IMR-90 (cell line): ENCODE results near the gene AFAP1L2. TPM values are rescaled to one million over a fixed set of nuclear protein-coding genes. Genes with fewer than 3 reads are reported as not detected.

ENCODE experiments used
- ATAC-seq: fragments of 200-7000 bp; cut with Tn5 transposase; 2 replicates; pipeline ENCODE4 v1.9.1; 2020; ENCODE audit warnings: low read depth, mild to moderate bottlenecking, moderate library complexity
- BruUV-seq: library from RNA; stranded (reverse); fragments of 400-500 nt; replicated peaks from 2 replicates; lab custom pipeline; 2021; lab: Mats Ljungman, UMichigan
- CTCF ChIA-PET: fragments of 300-600 bp; formaldehyde crosslinking; extraction: SDS; loops from one replicate; lab custom pipeline; 2021; ENCODE audit warnings: antibody characterized with exemption; lab: Yijun Ruan, JAX
- POLR2A ChIA-PET: fragments of 300-600 bp; sonication (Branson Sonifier 250); formaldehyde crosslinking; loops from one replicate; lab custom pipeline; 2022; ENCODE audit warnings: antibody characterized with exemption; ENCODE audit not compliant: unreplicated experiment; lab: Charles Lee
- DNase-seq: peaks from one replicate; pipeline ENCODE4 v3.0.0; 2013
- H2AFZ ChIP-seq: replicated peaks from 2 replicates; pipeline ENCODE3; 2013; ENCODE audit warnings: low read length, mild to moderate bottlenecking; ENCODE audit not compliant: poor library complexity
- H2AK5ac ChIP-seq: 2 replicates; pipeline ENCODE4 v1.6.1; 2013; ENCODE audit warnings: low read depth, low read length, inconsistent platforms
- H2AK9ac ChIP-seq: replicated peaks from 2 replicates; pipeline ENCODE3; 2013; ENCODE audit warnings: mild to moderate bottlenecking, low read depth, low read length, moderate library complexity; ENCODE audit not compliant: poor library complexity
- H2BK120ac ChIP-seq: 2 replicates; pipeline ENCODE4 v1.6.1; 2013; ENCODE audit warnings: low read depth, low read length, inconsistent platforms
- H2BK15ac ChIP-seq: 3 replicates; pipeline ENCODE4 v1.6.1; 2013; ENCODE audit warnings: low read depth, low read length, inconsistent platforms
- H2BK20ac ChIP-seq: 2 replicates; pipeline ENCODE4 v1.6.1; 2013; ENCODE audit warnings: low read depth, mild to moderate bottlenecking, inconsistent platforms, low read length, moderate library complexity
- H2BK5ac ChIP-seq: 2 replicates; pipeline ENCODE4 v1.6.1; 2013; ENCODE audit warnings: mild to moderate bottlenecking, low read depth, low read length, inconsistent platforms; ENCODE audit not compliant: poor library complexity, severe bottlenecking
- H3K14ac ChIP-seq: replicated peaks from 2 replicates; pipeline ENCODE4 v1.6.1; 2013; ENCODE audit warnings: low read depth, low read length, inconsistent platforms
- H3K18ac ChIP-seq: 2 replicates; pipeline ENCODE4 v1.6.1; 2013; ENCODE audit warnings: low read depth, low read length, control low read depth
- H3K23ac ChIP-seq: 2 replicates; pipeline ENCODE4 v1.6.1; 2013; ENCODE audit warnings: low read depth, low read length, inconsistent platforms
- H3K27ac ChIP-seq: 2 replicates; pipeline ENCODE4 v1.5.1; 2013; ENCODE audit warnings: mild to moderate bottlenecking, control low read depth, low read length; ENCODE audit not compliant: insufficient read depth
- H3K27me3 ChIP-seq: 2 replicates; pipeline ENCODE4 v1.6.1; 2013; ENCODE audit warnings: low read length; ENCODE audit not compliant: control insufficient read depth, insufficient read depth
- H3K36me3 ChIP-seq: 2 replicates; pipeline ENCODE4 v1.6.1; 2013; ENCODE audit warnings: low read length, mixed read lengths; ENCODE audit not compliant: control insufficient read depth, insufficient read depth
- H3K4ac ChIP-seq: 2 replicates; pipeline ENCODE4 v1.6.1; 2013; ENCODE audit warnings: low read depth, low read length, inconsistent platforms
- H3K4me1 ChIP-seq: 2 replicates; pipeline ENCODE4 v1.6.1; 2013; ENCODE audit warnings: low read length, mixed read lengths; ENCODE audit not compliant: control insufficient read depth, insufficient read depth
- H3K4me2 ChIP-seq: 2 replicates; pipeline ENCODE4 v1.6.1; 2013; ENCODE audit warnings: low read depth, mild to moderate bottlenecking, control low read depth, low read length, moderate library complexity
- H3K4me3 ChIP-seq: 2 replicates; pipeline ENCODE4 v1.5.1; 2013; ENCODE audit warnings: low read depth, mild to moderate bottlenecking, control low read depth, low read length, moderate library complexity; ENCODE audit not compliant: insufficient read depth
- H3K56ac ChIP-seq: 2 replicates; pipeline ENCODE4 v1.6.1; 2013; ENCODE audit warnings: low read length, inconsistent platforms; ENCODE audit not compliant: insufficient read depth; ENCODE audit errors: extremely low read depth
- H3K79me1 ChIP-seq, 2 experiments: 2 replicates each; pipeline ENCODE4 v1.6.1; 2013; ENCODE audit warnings: low read length in 2 of 2, inconsistent platforms in 1 of 2, low read depth in 1 of 2
- H3K9ac ChIP-seq: 2 replicates; pipeline ENCODE4 v1.6.1; 2013; ENCODE audit warnings: low read depth, low read length, control low read depth
- H3K9me1 ChIP-seq: 2 replicates; pipeline ENCODE4 v1.6.1; 2013; ENCODE audit warnings: low read length, inconsistent platforms; ENCODE audit not compliant: insufficient read depth
- H3K9me3 ChIP-seq: 2 replicates; pipeline ENCODE4 v1.6.1; 2013; ENCODE audit warnings: low read length; ENCODE audit not compliant: control insufficient read depth, insufficient read depth
- H4K20me1 ChIP-seq: 2 replicates; pipeline ENCODE4 v1.6.1; 2013; ENCODE audit warnings: low read length, inconsistent platforms; ENCODE audit not compliant: insufficient read depth
- H4K5ac ChIP-seq: 2 replicates; pipeline ENCODE4 v1.6.1; 2013; ENCODE audit warnings: mild to moderate bottlenecking, low read depth, low read length, control low read depth
- H4K8ac ChIP-seq, 2 experiments: 2 replicates each; pipeline ENCODE4 v1.6.1; 2013; ENCODE audit warnings: low read depth in 2 of 2, low read length in 2 of 2, control low read depth in 1 of 2, inconsistent platforms in 1 of 2
- H4K91ac ChIP-seq: 2 replicates; pipeline ENCODE4 v1.6.1; 2013; ENCODE audit warnings: low read depth, low read length, inconsistent platforms; ENCODE audit not compliant: insufficient read depth
- BHLHE40 ChIP-seq: fragments of 150-350 bp; IDR thresholded peaks from 2 replicates; pipeline ENCODE4 v1.6.1; 2016; ENCODE audit warnings: mild to moderate bottlenecking, low read depth, low read length
- CEBPB ChIP-seq: IDR thresholded peaks from 2 replicates; pipeline ENCODE4 v1.6.1; 2012; ENCODE audit warnings: low read depth, low read length, improper control_type of control experiment
- CHD1 ChIP-seq: IDR thresholded peaks from 2 replicates; pipeline ENCODE4 v1.6.1; 2012; ENCODE audit warnings: low read depth, low read length, improper control_type of control experiment
- CTCF ChIP-seq: conservative IDR thresholded peaks from 2 replicates; pipeline ENCODE4 v1.5.1; 2012; ENCODE audit warnings: mild to moderate bottlenecking, low read depth, low read length, improper control_type of control experiment
- ELK1 ChIP-seq: fragments of 150-350 bp; IDR thresholded peaks from 2 replicates; pipeline ENCODE4 v1.6.1; 2016; ENCODE audit warnings: low read depth, mild to moderate bottlenecking, low read length, moderate library complexity, borderline replicate concordance
- FOS ChIP-seq: fragments of 150-350 bp; IDR thresholded peaks from 2 replicates; pipeline ENCODE4 v1.6.1; 2016; ENCODE audit warnings: low read depth, low read length
- NFE2L2 ChIP-seq: fragments of 150-350 bp; IDR thresholded peaks from 2 replicates; pipeline ENCODE4 v1.6.1; 2016; ENCODE audit warnings: low read depth, mild to moderate bottlenecking, low read length
- RCOR1 ChIP-seq: IDR thresholded peaks from 2 replicates; pipeline ENCODE4 v1.6.1; 2012; ENCODE audit warnings: mild to moderate bottlenecking, low read length, improper control_type of control experiment; ENCODE audit not compliant: insufficient replicate concordance
- RFX5 ChIP-seq: IDR thresholded peaks from 2 replicates; pipeline ENCODE4 v1.8.0; 2012; ENCODE audit warnings: low read depth, mild to moderate bottlenecking, low read length, moderate library complexity
- USF2 ChIP-seq: fragments of 150-350 bp; IDR thresholded peaks from 2 replicates; pipeline ENCODE4 v1.6.1; 2017; ENCODE audit warnings: mild to moderate bottlenecking, antibody characterized with exemption, low read length, low read depth
- WGBS, 2 experiments: methylation state at CpG; one replicate each; pipeline versions ENCODE4 v1.1.5 to v1.1.7; 2013; ENCODE audit warnings: missing lambda C conversion rate in 2 of 2; ENCODE audit not compliant: insufficient read length in 1 of 2; ENCODE audit errors: extremely low coverage in 2 of 2; 5-methylcytosine and 5-hydroxymethylcytosine counted together
- dilution Hi-C: fragments of 300-500 bp; cut with HindIII; formaldehyde crosslinking; loops from one replicate; pipeline ENCODE4 v1.14.3; 2018; ENCODE audit warnings: low sequenced_read_pairs; ENCODE audit not compliant: unreplicated experiment
- in situ Hi-C: fragments of 300-500 bp; cut with MboI; formaldehyde crosslinking; loops from 3 replicates; pipeline ENCODE4 v1.14.3; 2019; ENCODE audit warnings: low sequenced_read_pairs, inconsistent platforms, mixed read lengths
- intact Hi-C: fragments of 100-400 bp; cut with micrococcal nuclease; formaldehyde crosslinking; loops from 2 replicates; pipeline ENCODE4 v1.10.0; 2022
- polyA plus RNA-seq, 3 experiments: library from polyadenylated mRNA; depleted of rRNA; stranded (reverse); fragments of >200 nt; gene quantifications; 2 replicates each; pipeline ENCODE4 v1.2.3, GENCODE V29; 2012; ENCODE audit warnings: low replicate concordance in 1 of 3
- total RNA-seq: library from RNA; depleted of rRNA; stranded (reverse); fragments of >200 nt; gene quantifications from 2 replicates; pipeline ENCODE4 v1.2.3, GENCODE V29; 2012

Gene AFAP1L2
- total and polyA plus RNA-seq, 2 of the 4 experiments (the other 2 are of a cell fraction): under 0.01 to 0.10 TPM

- H3K18ac ChIP-seq: no peak overlapping the region
- ATAC-seq: no peak
These were observed 41.4 kb downstream of the AFAP1L2 start for GRCh38 chr10:114362826-114363355.

More at GRCh38 chr10:114362826-114363355, 41.4 kb downstream of the AFAP1L2 start:
- no peaks in the 10 kb centered on the region for H4K20me1 ChIP-seq
- H4K8ac ChIP-seq: no peak overlapping the region
- H2AK5ac ChIP-seq: no peak overlapping the region
- no peak overlapping the region for H3K23ac ChIP-seq
- peaks cover 8% of the 10 kb centered on the region; the same call in 1 of the 2 replicates for H3K4me1 ChIP-seq
- H3K4me2 ChIP-seq: no peak overlapping the region
- in situ Hi-C loops (no loop called here), intact Hi-C loops (no loop called here), dilution Hi-C loops (no loop called here)
- H3K9ac ChIP-seq: no peak overlapping the region
- no peak overlapping the region for H2BK5ac ChIP-seq
- WGBS, 2 experiments: 93% methylated on average over 10 of the region's 16 CpGs; no CpG with 5 or more reads in 1 of the 2 experiments
- no peak overlapping the region for H4K5ac ChIP-seq
- no peak overlapping the region for H4K91ac ChIP-seq
- ChIA-PET POLR2A (no interaction called here), CTCF (no interaction called here)
- no peak overlapping the region for H2AK9ac ChIP-seq
- H3K4ac ChIP-seq: no peak overlapping the region
- H2BK15ac ChIP-seq: no peak overlapping the region
- no peaks in the 10 kb centered on the region for H3K9me1 ChIP-seq
- TF ChIP-seq USF2: no peak
- no peak for TF ChIP-seq NFE2L2
- no peak for TF ChIP-seq RFX5
- TF ChIP-seq CHD1: no peak
- TF ChIP-seq BHLHE40: no peak
- TF ChIP-seq FOS: no peak
- TF ChIP-seq CTCF: no peak
- no peak for TF ChIP-seq CEBPB
- no peak for TF ChIP-seq RCOR1
- TF ChIP-seq ELK1: no peak
- BruUV-seq: no TSS peak
- H3K36me3 ChIP-seq: no peaks in the 10 kb centered on the region
- no peak overlapping the region for H3K27ac ChIP-seq
- H2BK20ac ChIP-seq: no peak overlapping the region
- H2AFZ ChIP-seq: no peak overlapping the region
- no peaks in the 10 kb centered on the region for H3K79me1 ChIP-seq
- H3K27me3 ChIP-seq: peaks cover 21% of the 10 kb centered on the region
- DNase-seq: no peak
- no peak overlapping the region for H3K14ac ChIP-seq
- H3K56ac ChIP-seq: no peak overlapping the region
- no peak overlapping the region for H3K4me3 ChIP-seq
- peaks cover 4% of the 10 kb centered on the region; the same call in 1 of the 2 replicates for H3K9me3 ChIP-seq
- no peak overlapping the region for H2BK120ac ChIP-seq
